Measurements from ENCODE around the gene NARF.
A peak's percentile ranks its signal among the peaks of the same experiment; 100 is the strongest.

The NARF gene

GRCh38 chr17:82479602-82480001 is 21.1 kb downstream of the NARF start:
- DNase-seq, result no peak

- no peak for DNase-seq
Measured at GRCh38 chr17:82480318-82480717, 21.8 kb downstream of the NARF start.

- DNase-seq, result no peak
Measured at GRCh38 chr17:82483204-82483660, 24.7 kb downstream of the NARF start.

DNA sequence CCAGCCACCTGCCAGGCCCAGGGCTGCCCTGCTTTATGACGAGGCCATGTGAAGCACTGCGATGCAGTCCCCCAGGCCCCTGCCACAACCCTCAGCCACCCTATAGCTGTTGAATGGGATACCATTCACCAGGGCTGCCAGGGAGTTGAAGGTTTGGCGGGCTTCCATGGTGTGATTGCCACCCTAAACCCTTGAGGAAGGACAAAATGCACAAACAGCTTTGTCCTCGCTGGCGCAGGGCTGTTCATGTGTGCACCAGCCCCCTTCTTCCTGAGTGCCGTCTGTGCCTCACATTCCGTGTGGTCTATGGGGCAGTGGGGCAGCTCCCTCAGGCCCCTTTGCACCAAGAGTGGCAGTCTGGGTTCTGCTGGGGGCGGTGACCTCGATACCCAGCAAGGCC is 25.3 kb downstream of the NARF start:
- no peak for DNase-seq

GRCh38 chr17:82486231-82487094 is 27.9 kb downstream of the NARF start:
- no peak for DNase-seq

DNA sequence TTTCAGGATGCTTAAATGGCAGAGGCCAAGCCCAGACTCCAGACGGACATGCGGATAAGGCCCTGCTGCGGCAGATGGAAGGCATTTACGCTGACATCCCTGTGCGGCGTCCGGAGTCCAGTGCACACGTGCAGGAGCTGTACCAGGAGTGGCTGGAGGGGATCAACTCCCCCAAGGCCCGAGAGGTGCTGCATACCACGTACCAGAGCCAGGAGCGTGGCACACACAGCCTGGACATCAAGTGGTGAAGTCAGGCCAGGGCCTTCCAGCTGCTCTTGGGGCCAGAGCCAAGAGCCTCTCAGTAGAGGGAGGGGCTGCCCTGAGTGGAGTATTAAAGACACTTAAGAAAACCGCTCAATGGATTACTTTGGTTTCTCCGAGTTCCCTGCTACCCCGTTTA is 29.4 kb downstream of the NARF start:
- no peak for DNase-seq

- no peak for DNase-seq
Measured at GRCh38 chr17:82489117-82489516, 30.6 kb downstream of the NARF start.

DNA sequence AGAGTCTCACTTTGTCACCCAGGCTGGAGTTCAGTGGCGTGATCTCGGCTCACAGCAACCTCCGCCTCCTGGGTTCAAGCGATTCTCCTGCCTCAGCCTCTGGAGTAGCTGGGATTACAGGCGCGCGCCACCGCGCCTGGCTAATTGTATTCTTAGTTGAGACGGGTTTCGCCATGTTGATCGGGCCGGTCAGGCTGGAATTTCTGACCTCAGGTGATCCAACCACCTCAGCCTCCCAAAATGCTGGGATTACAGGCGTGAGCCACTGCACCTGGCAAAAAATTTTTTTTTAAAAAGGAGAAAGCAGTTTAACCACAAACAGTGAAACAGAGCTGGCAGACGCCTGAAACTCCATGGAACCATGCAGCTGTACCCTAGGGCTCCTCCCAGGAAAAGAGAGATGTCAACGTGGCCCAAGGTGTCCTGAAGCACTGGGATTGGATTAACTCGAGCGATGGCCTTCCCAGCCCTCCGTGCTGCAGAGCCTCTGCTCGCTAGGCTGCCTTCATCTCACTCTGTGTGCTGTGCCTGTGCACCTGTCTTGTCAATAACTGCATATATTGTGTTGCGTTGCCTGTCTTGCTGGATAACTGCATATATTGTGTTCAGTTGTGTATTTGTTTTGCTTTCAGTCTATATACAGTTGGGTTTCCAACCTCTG is 31.4 kb downstream of the NARF start:
- no peak for DNase-seq

- no peak for DNase-seq
Measured at GRCh38 chr17:82490512-82491195, 32.1 kb downstream of the NARF start.

GRCh38 chr17:82491196-82491530 is 32.6 kb downstream of the NARF start:
- no peak for DNase-seq

GRCh38 chr17:82491533-82491932 is 33.0 kb downstream of the NARF start:
- DNase-seq, result no peak

DNA sequence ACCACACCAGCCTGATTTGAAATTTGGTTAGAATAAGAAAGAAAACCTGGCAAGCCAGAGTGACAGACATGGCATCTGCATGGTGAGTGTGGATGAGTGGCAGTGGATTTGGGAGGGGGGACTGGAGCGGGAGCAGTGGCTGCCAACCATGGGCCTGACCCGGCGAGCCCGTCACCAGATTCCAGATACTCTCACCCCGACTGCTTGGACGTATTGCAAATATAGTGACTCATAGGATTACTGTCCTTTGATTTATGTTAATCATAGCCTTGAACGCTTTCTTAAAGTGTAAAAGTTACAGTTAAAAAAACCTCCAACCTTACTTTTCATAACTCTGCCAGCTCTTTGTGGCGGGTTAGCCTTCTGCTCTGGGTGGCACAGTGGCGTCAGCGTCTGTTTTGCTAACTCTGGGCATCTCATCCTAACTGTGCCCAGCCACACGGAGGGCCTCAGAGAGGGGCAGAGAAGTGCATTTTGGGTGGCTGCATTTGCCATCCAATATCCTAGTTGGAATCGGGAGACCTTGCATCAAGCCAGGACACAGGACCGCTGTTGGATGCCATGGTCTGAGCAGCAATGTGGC is 34.2 kb downstream of the NARF start:
- no peak for DNase-seq

GRCh38 chr17:82493226-82493781 is 34.8 kb downstream of the NARF start:
- no peak for DNase-seq

GRCh38 chr17:82494236-82495055 is 35.9 kb downstream of the NARF start:
- peak; percentile 89 for DNase-seq

- DNase-seq, result no peak
Measured at GRCh38 chr17:82495844-82496528, 37.4 kb downstream of the NARF start.

DNA sequence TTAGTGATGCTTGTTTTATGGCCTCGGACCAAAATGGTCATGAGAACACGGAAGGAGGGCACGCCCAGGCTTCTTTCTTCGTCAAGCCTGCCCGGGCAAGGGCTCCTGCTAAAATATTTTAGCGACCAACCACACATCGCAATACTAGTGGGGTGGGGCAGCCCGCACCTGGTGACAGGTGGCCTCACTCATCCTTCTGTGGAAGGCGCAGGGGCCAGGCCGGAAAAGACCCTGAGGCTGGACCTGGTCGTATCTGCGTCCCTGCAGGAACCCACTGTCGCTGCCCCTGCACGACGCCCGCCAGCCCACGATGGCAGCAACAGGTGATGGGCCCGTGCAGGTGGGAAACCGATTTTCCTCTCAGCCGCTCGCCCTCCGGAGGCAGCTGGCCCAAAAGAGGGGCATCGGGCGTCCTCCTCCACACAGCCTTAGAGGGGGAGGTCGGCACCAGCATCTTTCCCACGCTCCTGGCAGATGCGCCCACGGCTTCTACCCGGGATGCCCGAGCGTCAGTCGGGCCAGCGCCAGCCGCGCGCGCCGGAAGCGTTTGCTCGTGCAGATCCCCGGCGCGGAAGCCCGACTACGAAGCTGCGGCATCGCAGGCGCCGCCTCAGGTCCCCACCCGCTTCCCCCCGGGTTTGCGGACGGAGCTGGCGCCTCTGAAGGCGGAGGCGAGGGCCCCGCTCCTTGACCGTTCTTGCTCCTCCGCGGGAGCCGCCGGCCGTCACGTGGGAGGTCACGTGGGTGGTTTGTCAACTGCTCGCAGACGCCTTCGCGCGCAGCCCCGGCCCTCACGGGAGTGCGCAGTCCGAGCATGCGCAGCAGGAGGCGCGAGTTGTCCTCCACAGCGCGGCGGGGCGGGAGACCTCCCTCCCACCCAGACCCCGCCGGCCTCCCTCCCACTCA is 38.2 kb downstream of the NARF start:
- DNase-seq, result peak; percentile 91

- DNase-seq, result no peak
Measured at GRCh38 chr17:82497483-82498405, 39.2 kb downstream of the NARF start.

GRCh38 chr17:82502207-82502606 is 43.7 kb downstream of the NARF start:
- DNase-seq, result no peak

DNA sequence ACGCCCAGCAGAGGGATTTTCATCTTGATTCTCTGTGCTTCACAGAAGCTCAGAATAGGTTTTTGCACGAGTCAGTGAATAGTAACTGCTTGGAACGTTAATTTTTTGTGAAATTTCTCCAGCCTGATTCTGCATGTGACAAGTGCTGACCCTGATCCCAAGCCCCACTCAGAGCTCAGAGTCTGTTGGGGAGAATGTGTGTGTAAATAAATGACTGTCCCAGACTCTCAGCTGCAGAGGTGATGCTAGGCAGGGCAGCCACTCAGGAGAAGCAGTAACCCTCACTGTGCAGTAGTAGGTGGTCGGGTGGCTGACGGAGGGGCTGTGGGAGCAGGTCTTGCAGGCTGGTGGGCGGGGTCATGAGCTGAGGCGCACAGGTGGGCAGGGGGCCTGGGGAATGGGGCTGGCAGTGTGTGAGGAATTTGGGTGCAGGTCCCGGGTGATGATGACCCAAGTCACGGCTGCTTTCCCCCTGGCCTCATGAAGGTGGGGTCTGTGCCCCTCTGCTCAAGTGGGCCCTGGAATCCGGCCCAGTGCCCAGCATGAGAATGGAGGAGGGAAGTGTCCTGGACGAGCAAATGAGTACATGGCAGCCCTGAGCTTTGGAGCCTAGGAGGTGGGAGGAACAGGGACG is 44.7 kb downstream of the NARF start:
- DNase-seq, result no peak
